ENCODE measurements around the gene GP1BB. TPM values are rescaled to one million over a fixed set of nuclear protein-coding genes. Genes with fewer than 3 reads are reported as not detected.

GP1BB gene
- polyA plus RNA-seq, 1 donor from 2014 or later = 42.0 TPM

DNA sequence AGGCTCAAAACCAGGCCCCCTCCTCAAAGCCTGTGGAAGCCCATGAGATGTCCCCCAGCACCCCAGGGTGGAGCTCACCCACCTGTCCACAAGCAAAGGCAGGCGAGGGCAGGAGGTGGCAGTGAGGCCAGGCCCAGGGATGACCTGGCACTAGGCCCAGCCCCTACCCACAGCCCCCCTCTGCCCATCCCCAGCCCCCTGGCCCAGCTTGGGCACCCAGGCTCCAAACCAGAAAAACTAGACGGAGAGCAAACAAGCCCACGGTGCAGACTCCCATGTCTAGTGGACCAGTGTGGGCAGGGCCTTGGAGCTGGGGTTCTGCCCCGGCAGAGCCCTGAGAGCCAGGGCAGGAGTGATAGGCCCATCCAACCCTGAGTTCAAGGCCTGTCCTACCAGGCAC is 20.3 kb downstream of the GP1BB start:
- TF ChIP-seq RAD21 (conservative IDR thresholded peaks at IDR 0.05) = no peak
- no peak for TF ChIP-seq POLR2AphosphoS5 (IDR thresholded peaks at IDR 0.05)
- no peak for TF ChIP-seq EZH2 (IDR thresholded peaks at IDR 0.05; ENCODE audit: borderline replicate concordance, insufficient read depth, low read length, poor library complexity, severe bottlenecking)
- TF ChIP-seq SMC3 (conservative IDR thresholded peaks at IDR 0.05; ENCODE audit: poor library complexity) = no peak
- TF ChIP-seq, protein P1, sequence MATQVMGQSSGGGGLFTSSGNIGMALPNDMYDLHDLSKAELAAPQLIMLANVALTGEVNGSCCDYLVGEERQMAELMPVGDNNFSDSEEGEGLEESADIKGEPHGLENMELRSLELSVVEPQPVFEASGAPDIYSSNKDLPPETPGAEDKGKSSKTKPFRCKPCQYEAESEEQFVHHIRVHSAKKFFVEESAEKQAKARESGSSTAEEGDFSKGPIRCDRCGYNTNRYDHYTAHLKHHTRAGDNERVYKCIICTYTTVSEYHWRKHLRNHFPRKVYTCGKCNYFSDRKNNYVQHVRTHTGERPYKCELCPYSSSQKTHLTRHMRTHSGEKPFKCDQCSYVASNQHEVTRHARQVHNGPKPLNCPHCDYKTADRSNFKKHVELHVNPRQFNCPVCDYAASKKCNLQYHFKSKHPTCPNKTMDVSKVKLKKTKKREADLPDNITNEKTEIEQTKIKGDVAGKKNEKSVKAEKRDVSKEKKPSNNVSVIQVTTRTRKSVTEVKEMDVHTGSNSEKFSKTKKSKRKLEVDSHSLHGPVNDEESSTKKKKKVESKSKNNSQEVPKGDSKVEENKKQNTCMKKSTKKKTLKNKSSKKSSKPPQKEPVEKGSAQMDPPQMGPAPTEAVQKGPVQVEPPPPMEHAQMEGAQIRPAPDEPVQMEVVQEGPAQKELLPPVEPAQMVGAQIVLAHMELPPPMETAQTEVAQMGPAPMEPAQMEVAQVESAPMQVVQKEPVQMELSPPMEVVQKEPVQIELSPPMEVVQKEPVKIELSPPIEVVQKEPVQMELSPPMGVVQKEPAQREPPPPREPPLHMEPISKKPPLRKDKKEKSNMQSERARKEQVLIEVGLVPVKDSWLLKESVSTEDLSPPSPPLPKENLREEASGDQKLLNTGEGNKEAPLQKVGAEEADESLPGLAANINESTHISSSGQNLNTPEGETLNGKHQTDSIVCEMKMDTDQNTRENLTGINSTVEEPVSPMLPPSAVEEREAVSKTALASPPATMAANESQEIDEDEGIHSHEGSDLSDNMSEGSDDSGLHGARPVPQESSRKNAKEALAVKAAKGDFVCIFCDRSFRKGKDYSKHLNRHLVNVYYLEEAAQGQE (IDR thresholded peaks at IDR 0.05; ENCODE audit: borderline replicate concordance) = no peak
- TF ChIP-seq, protein P2, sequence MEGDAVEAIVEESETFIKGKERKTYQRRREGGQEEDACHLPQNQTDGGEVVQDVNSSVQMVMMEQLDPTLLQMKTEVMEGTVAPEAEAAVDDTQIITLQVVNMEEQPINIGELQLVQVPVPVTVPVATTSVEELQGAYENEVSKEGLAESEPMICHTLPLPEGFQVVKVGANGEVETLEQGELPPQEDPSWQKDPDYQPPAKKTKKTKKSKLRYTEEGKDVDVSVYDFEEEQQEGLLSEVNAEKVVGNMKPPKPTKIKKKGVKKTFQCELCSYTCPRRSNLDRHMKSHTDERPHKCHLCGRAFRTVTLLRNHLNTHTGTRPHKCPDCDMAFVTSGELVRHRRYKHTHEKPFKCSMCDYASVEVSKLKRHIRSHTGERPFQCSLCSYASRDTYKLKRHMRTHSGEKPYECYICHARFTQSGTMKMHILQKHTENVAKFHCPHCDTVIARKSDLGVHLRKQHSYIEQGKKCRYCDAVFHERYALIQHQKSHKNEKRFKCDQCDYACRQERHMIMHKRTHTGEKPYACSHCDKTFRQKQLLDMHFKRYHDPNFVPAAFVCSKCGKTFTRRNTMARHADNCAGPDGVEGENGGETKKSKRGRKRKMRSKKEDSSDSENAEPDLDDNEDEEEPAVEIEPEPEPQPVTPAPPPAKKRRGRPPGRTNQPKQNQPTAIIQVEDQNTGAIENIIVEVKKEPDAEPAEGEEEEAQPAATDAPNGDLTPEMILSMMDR (IDR thresholded peaks at IDR 0.05; ENCODE audit: poor library complexity, severe bottlenecking) = no peak
- TF ChIP-seq TAF1 (IDR thresholded peaks at IDR 0.05; ENCODE audit: low read depth) = no peak
- no peak for TF ChIP-seq MXI1 (conservative IDR thresholded peaks at IDR 0.05; ENCODE audit: poor library complexity, severe bottlenecking)
- no peak for TF ChIP-seq EP300 (conservative IDR thresholded peaks at IDR 0.05; ENCODE audit: poor library complexity, severe bottlenecking)
- no peak overlapping the region for H2AFZ ChIP-seq (ENCODE audit: low read depth, low read length)
- no peaks in the 10 kb centered on the region for H3K9me2 ChIP-seq (ENCODE audit: insufficient read depth, low read length)
- no peak overlapping the region for H3K27ac ChIP-seq (ENCODE audit: low read length)
- H3K79me2 ChIP-seq (replicated peaks; ENCODE audit: insufficient read depth, low read length) = no peaks in the 10 kb centered on the region
- H3K4me3 ChIP-seq (ENCODE audit: low read length) = no peak overlapping the region
- no peaks in the 10 kb centered on the region for H3F3A ChIP-seq (ENCODE audit: insufficient read depth, low read length, poor library complexity, severe bottlenecking)
- no peak overlapping the region for H3K4me2 ChIP-seq (ENCODE audit: low read length)
- H4K20me1 ChIP-seq (ENCODE audit: insufficient read depth) = no peaks in the 10 kb centered on the region
- H3K9me3 ChIP-seq (ENCODE audit: low read length) = no peaks in the 10 kb centered on the region
- no peak overlapping the region for H3K9ac ChIP-seq (ENCODE audit: low read length)
- no peaks in the 10 kb centered on the region for H3K36me3 ChIP-seq (ENCODE audit: insufficient read depth, low read length)
- no peaks in the 10 kb centered on the region for H3K27me3 ChIP-seq (ENCODE audit: insufficient read depth, low read depth, low read length)

DNA sequence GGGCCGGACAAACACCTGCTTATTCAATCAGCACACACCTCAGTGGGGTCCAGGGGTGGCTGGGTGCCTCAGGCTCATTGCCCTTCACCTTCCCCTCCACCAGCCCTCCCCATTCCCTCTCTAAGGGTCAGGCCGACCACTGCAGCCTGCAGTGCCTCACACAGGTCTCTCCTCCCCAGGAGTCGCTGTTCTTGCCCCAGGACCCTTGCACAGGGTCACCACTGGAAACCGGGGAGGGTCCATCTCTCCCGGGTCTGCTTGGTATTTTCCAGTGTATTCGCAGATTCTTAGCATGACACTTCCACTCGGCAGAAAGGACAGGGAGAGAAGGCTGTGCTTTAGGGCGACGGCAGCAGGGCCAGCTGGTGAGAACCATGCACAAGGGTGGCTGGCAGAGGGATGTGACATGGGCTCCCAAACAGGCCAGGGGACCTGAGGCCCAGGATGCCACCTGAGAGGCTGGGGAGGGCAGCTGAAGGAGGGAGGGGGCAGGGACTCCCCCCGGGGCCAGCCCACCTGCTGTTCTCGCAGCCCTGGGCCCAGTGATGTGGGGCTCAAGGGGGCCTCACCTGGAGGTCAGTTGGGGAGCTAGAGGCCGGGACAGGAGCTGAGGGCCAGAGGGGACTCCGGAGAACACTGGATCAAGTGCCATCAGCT is 21.1 kb downstream of the GP1BB start:
- no peak overlapping the region for H3K4me2 ChIP-seq (ENCODE audit: low read length)
- H3K27ac ChIP-seq (ENCODE audit: low read length) = no peak overlapping the region
- no peaks in the 10 kb centered on the region for H3K9me2 ChIP-seq (ENCODE audit: insufficient read depth, low read length)
- no peak overlapping the region for H3K4me3 ChIP-seq (ENCODE audit: low read length)
- H3K9ac ChIP-seq (ENCODE audit: low read length) = no peak overlapping the region
- no peaks in the 10 kb centered on the region for H4K20me1 ChIP-seq (ENCODE audit: insufficient read depth)
- no peaks in the 10 kb centered on the region for H3K27me3 ChIP-seq (ENCODE audit: insufficient read depth, low read depth, low read length)
- no peak overlapping the region for H2AFZ ChIP-seq (ENCODE audit: low read depth, low read length)
- TF ChIP-seq SMC3 (conservative IDR thresholded peaks at IDR 0.05; ENCODE audit: poor library complexity) (no peak), POLR2AphosphoS5 (IDR thresholded peaks at IDR 0.05) (no peak)
- TF ChIP-seq, protein P1 (IDR thresholded peaks at IDR 0.05; ENCODE audit: borderline replicate concordance) = no peak
- H3K9me3 ChIP-seq (ENCODE audit: low read length) = no peaks in the 10 kb centered on the region
- H3F3A ChIP-seq (ENCODE audit: insufficient read depth, low read length, poor library complexity, severe bottlenecking) = no peaks in the 10 kb centered on the region
- no peaks in the 10 kb centered on the region for H3K79me2 ChIP-seq (replicated peaks; ENCODE audit: insufficient read depth, low read length)
- no peaks in the 10 kb centered on the region for H3K36me3 ChIP-seq (ENCODE audit: insufficient read depth, low read length)
